IMR-90 (cell line): ENCODE results near the gene TAPBP.
"Not testable (repeated sequence)": the region's sequence is repeated elsewhere in the genome, so short reads cannot be mapped to it uniquely, and the experiment has no call there.

Experiments used
- POLR2A ChIP-seq: IDR thresholded peaks from 2 replicates; pipeline ENCODE4 v1.6.1; 2012; ENCODE audit warnings: mild to moderate bottlenecking, low read depth, low read length
- TF ChIP-seq, protein P1 (sequence below): fragments of 150-350 bp; IDR thresholded peaks from 2 replicates; pipeline ENCODE4 v1.6.1; 2017; ENCODE audit warnings: mild to moderate bottlenecking, antibody characterized with exemption, low read length, low read depth

DNA sequence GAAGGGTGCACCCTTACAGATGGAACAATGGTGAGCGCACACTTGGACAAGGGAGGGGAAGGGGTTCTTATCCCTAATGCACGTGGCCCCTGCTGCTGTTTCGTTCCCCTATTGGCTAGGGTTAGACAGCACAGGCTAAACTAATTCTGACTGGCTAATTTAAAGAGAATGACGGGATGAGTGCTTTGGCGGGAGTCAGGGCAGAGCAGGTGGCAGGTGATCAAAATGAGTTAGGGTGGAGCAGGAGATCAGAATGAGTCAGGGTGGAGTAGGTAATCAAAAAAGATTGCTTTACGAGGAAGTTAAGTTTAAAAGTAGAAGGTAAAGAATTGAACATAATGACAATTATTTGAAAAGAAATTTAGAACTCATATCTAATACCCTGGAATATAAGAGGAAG is 42.0 kb upstream of the TAPBP start:
- TF ChIP-seq POLR2A: not testable (repeated sequence)
- TF ChIP-seq, protein P1, sequence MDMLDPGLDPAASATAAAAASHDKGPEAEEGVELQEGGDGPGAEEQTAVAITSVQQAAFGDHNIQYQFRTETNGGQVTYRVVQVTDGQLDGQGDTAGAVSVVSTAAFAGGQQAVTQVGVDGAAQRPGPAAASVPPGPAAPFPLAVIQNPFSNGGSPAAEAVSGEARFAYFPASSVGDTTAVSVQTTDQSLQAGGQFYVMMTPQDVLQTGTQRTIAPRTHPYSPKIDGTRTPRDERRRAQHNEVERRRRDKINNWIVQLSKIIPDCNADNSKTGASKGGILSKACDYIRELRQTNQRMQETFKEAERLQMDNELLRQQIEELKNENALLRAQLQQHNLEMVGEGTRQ: not testable (repeated sequence)
